H9 (cell line): ENCODE results near the gene DAPK2. TPM values are rescaled to one million over a fixed set of nuclear protein-coding genes. Genes with fewer than 3 reads are reported as not detected.
A peak's percentile ranks its signal among the peaks of the same experiment; 100 is the strongest.

Source experiments
- DNase-seq: peaks from one replicate; pipeline ENCODE4 v3.0.0-alpha.2; 2017
- H2AFZ ChIP-seq: one replicate; pipeline ENCODE4 v1.6.1; 2013; ENCODE audit warnings: mild to moderate bottlenecking, low read length, control low read depth, moderate library complexity
- H2AK5ac ChIP-seq: 2 replicates; pipeline ENCODE4 v1.6.1; 2013; ENCODE audit warnings: low read length, control low read depth, mixed read lengths; ENCODE audit not compliant: insufficient read length
- H2BK120ac ChIP-seq: one replicate; pipeline ENCODE4 v1.6.1; 2013; ENCODE audit warnings: low read depth, mild to moderate bottlenecking, low read length, control low read depth, inconsistent platforms; ENCODE audit not compliant: poor library complexity, severe bottlenecking
- H2BK12ac ChIP-seq: 2 replicates; pipeline ENCODE4 v1.6.1; 2013; ENCODE audit warnings: low read length, control low read depth, mixed read lengths, low read depth; ENCODE audit not compliant: insufficient read length
- H2BK15ac ChIP-seq: 2 replicates; pipeline ENCODE4 v1.6.1; 2013; ENCODE audit warnings: low read depth, low read length, control low read depth
- H2BK20ac ChIP-seq: one replicate; pipeline ENCODE4 v1.6.1; 2013; ENCODE audit warnings: low read depth, mild to moderate bottlenecking, low read length, control low read depth, inconsistent platforms; ENCODE audit not compliant: poor library complexity, severe bottlenecking
- H2BK5ac ChIP-seq: 2 replicates; pipeline ENCODE4 v1.6.1; 2013; ENCODE audit warnings: low read length, control low read depth, mixed read lengths; ENCODE audit not compliant: insufficient read length
- H3K14ac ChIP-seq: 2 replicates; pipeline ENCODE4 v1.6.1; 2013; ENCODE audit warnings: low read length, control low read depth; ENCODE audit not compliant: insufficient read depth
- H3K18ac ChIP-seq: 2 replicates; pipeline ENCODE4 v1.6.1; 2013; ENCODE audit warnings: low read depth, mild to moderate bottlenecking, mixed read lengths, low read length, control low read depth; ENCODE audit not compliant: insufficient read length
- H3K23ac ChIP-seq: 2 replicates; pipeline ENCODE4 v1.6.1; 2013; ENCODE audit warnings: low read length, control low read depth, mixed read lengths, low read depth; ENCODE audit not compliant: insufficient read length
- H3K23me2 ChIP-seq: 2 replicates; pipeline ENCODE4 v1.6.1; 2013; ENCODE audit warnings: low read depth, mild to moderate bottlenecking, mixed read lengths, low read length, control low read depth; ENCODE audit not compliant: insufficient read length, poor library complexity, severe bottlenecking
- H3K27ac ChIP-seq: 2 replicates; pipeline ENCODE4 v1.5.1; 2013; ENCODE audit warnings: low read length, control low read depth, mixed read lengths, low read depth; ENCODE audit not compliant: insufficient read length
- H3K27me3 ChIP-seq: 2 replicates; pipeline ENCODE4 v1.6.1; 2013; ENCODE audit warnings: low read length, control low read depth, inconsistent platforms; ENCODE audit not compliant: insufficient read depth
- H3K4ac ChIP-seq: 2 replicates; pipeline ENCODE4 v1.6.1; 2013; ENCODE audit warnings: low read depth, mild to moderate bottlenecking, control low read depth, inconsistent platforms, low read length, moderate library complexity
- H3K4me1 ChIP-seq: 2 replicates; pipeline ENCODE4 v1.6.1; 2013; ENCODE audit warnings: low read length, control low read depth, inconsistent platforms; ENCODE audit not compliant: insufficient read depth
- H3K4me2 ChIP-seq: 2 replicates; pipeline ENCODE4 v1.6.1; 2013; ENCODE audit warnings: low read length, control low read depth, mixed read lengths; ENCODE audit not compliant: insufficient read length, insufficient read depth
- H3K56ac ChIP-seq: 2 replicates; pipeline ENCODE4 v1.6.1; 2013; ENCODE audit warnings: low read depth, mild to moderate bottlenecking, mixed read lengths, low read length, control low read depth; ENCODE audit not compliant: insufficient read length
- H3K79me1 ChIP-seq: 2 replicates; pipeline ENCODE4 v1.6.1; 2013; ENCODE audit warnings: low read depth, mild to moderate bottlenecking, moderate library complexity, low read length, control low read depth, inconsistent platforms; ENCODE audit not compliant: insufficient read depth, poor library complexity, severe bottlenecking
- H3K79me2 ChIP-seq: 2 replicates; pipeline ENCODE4 v1.6.1; 2013; ENCODE audit warnings: low read length, control low read depth, inconsistent platforms; ENCODE audit not compliant: insufficient read depth
- H3K9ac ChIP-seq: 2 replicates; pipeline ENCODE4 v1.6.1; 2013; ENCODE audit warnings: low read length, control low read depth, mixed read lengths; ENCODE audit not compliant: insufficient read length; ENCODE audit errors: extremely low read depth
- H3K9me3 ChIP-seq: one replicate; pipeline ENCODE4 v1.6.1; 2013; ENCODE audit warnings: low read depth, low read length, inconsistent platforms; ENCODE audit not compliant: control insufficient read depth
- H3T11ph ChIP-seq: one replicate; pipeline ENCODE4 v1.6.1; 2013; ENCODE audit warnings: mild to moderate bottlenecking, low read length, control low read depth, inconsistent platforms
- H4K20me1 ChIP-seq: one replicate; pipeline ENCODE4 v1.6.1; 2013; ENCODE audit not compliant: control insufficient read depth, insufficient read length, insufficient read depth
- H4K5ac ChIP-seq: 2 replicates; pipeline ENCODE4 v1.6.1; 2013; ENCODE audit warnings: low read depth, mild to moderate bottlenecking, mixed read lengths, low read length, control low read depth; ENCODE audit not compliant: insufficient read length
- H4K8ac ChIP-seq: replicated peaks from 2 replicates; pipeline ENCODE4 v1.6.1; 2013; ENCODE audit warnings: low read length, control low read depth, mixed read lengths, low read depth; ENCODE audit not compliant: insufficient read length
- H4K91ac ChIP-seq: 2 replicates; pipeline ENCODE4 v1.6.1; 2013; ENCODE audit warnings: low read depth, mild to moderate bottlenecking, moderate library complexity, mixed read lengths, low read length, control low read depth; ENCODE audit not compliant: insufficient read length
- H3K27ac Mint-ChIP-seq, 3 experiments: 2 replicates in 2 of 3; 3 replicates in 1 of 3; pipeline ENCODE4 v1.8.0; 2020 to 2021; ENCODE audit warnings: mixed read lengths in 3 of 3, mild to moderate bottlenecking in 1 of 3, moderate library complexity in 1 of 3
- H3K27me3 Mint-ChIP-seq: 2 replicates; pipeline ENCODE4 v1.8.0; 2021; ENCODE audit warnings: low read depth, mild to moderate bottlenecking, moderate library complexity, mixed read lengths
- H3K36me3 Mint-ChIP-seq, 3 experiments: 2 replicates in 2 of 3; 3 replicates in 1 of 3; pipeline ENCODE4 v1.8.0; 2020 to 2021; ENCODE audit warnings: low read depth in 3 of 3, mixed read lengths in 3 of 3; ENCODE audit not compliant: insufficient read depth in 1 of 3
- H3K4me1 Mint-ChIP-seq, 2 experiments: 2 replicates each; pipeline ENCODE4 v1.8.0; 2020; ENCODE audit warnings: mixed read lengths in 2 of 2
- H3K4me3 Mint-ChIP-seq, 2 experiments: 2 replicates in 1 of 2; 3 replicates in 1 of 2; pipeline ENCODE4 v1.8.0; 2020 to 2021; ENCODE audit warnings: mild to moderate bottlenecking in 2 of 2, mixed read lengths in 2 of 2, moderate library complexity in 1 of 2
- H3K9me3 Mint-ChIP-seq, 2 experiments: 2 replicates in 1 of 2; 3 replicates in 1 of 2; pipeline ENCODE4 v1.8.0; 2020; ENCODE audit warnings: mild to moderate bottlenecking in 2 of 2, mixed read lengths in 2 of 2, moderate library complexity in 1 of 2
- CTCF ChIP-seq: fragments of 200-600 bp; sonication (generic); conservative IDR thresholded peaks from 3 replicates; pipeline ENCODE4 v1.8.0; 2021; ENCODE audit warnings: antibody characterized with exemption, mild to moderate bottlenecking
- WGBS: extraction: QIAGEN DNeasy Blood & Tissue Kit; methylation state at CpG from one replicate; pipeline ENCODE4 v1.1.7; 2013; ENCODE audit warnings: missing lambda C conversion rate, low lambda C conversion rate, mixed read lengths; ENCODE audit not compliant: insufficient read length; ENCODE audit errors: extremely low coverage; 5-methylcytosine and 5-hydroxymethylcytosine counted together
- total RNA-seq: library from RNA; stranded (reverse); gene quantifications from 2 replicates; pipeline ENCODE4 v1.2.1, GENCODE V29; 2021

Gene DAPK2
- total RNA-seq, 1 experiment from 2014 or later = 3.5 TPM

GRCh38 chr15:64045101-64045435, 1.2 kb downstream of the DAPK2 start:
- Histone ChIP-seq H3K9ac (no peak overlapping the region), H3T11ph (no peak overlapping the region), H3K4me1 (no peaks in the 10 kb centered on the region), H2BK5ac (no peak overlapping the region), H3K4me2 (no peak overlapping the region), H3K56ac (no peak overlapping the region), H4K8ac (no peak overlapping the region), H3K79me2 (no peaks in the 10 kb centered on the region), H2BK120ac (no peak overlapping the region), H3K27ac (no peak overlapping the region), H3K9me3 (no peaks in the 10 kb centered on the region), H3K23ac (no peak overlapping the region), H3K27me3 (peaks cover 5% of the 10 kb centered on the region; the same call in 1 of the 2 replicates), H3K79me1 (no peaks in the 10 kb centered on the region), H3K14ac (no peak overlapping the region), H2AFZ (no peak overlapping the region), H4K5ac (no peak overlapping the region), H4K20me1 (no peaks in the 10 kb centered on the region), H2BK12ac (no peak overlapping the region), H2BK20ac (no peak overlapping the region), H3K23me2 (peaks cover 11% of the 10 kb centered on the region), H2AK5ac (no peak overlapping the region), H4K91ac (no peak overlapping the region), H2BK15ac (no peak overlapping the region), H3K4ac (no peak overlapping the region), H3K18ac (no peak overlapping the region)
- no CpG with 5 or more reads among the region's 5 CpGs for WGBS
- Mint-ChIP-seq H3K36me3 (no peaks in the 10 kb centered on the region; a peak in 2 of 7 replicates), H3K4me3 (peak overlapping the region; percentile 58 to 74; a peak in 3 of 5 replicates), H3K9me3 (no peaks in the 10 kb centered on the region; a peak in 1 of 5 replicates), H3K27me3 (peaks cover 43% of the 10 kb centered on the region), H3K4me1 (peaks cover 9 to 15% of the 10 kb centered on the region in 2 experiments), H3K27ac (no peak overlapping the region)
- DNase-seq = no peak
- TF ChIP-seq CTCF = no peak
